ENCODE data around the gene CBX2. TPM values are rescaled to one million over a fixed set of nuclear protein-coding genes. Genes with fewer than 3 reads are reported as not detected.
A peak's percentile ranks its signal among the peaks of the same experiment; 100 is the strongest.

Gene CBX2
- total and polyA plus RNA-seq, 2 of the 4 experiments (the other 2 are of a cell fraction): 2.0 to 3.2 TPM

- in situ Hi-C loops (cut with MboI; ENCODE audit: low sequenced_read_pairs) (no loop called here), dilution Hi-C loops (cut with HindIII; ENCODE audit: low sequenced_read_pairs, unreplicated experiment) (no loop called here), intact Hi-C loops (cut with micrococcal nuclease) (no loop called here)
- peak; percentile 0; the same call in 1 of the 2 replicates for ATAC-seq (ENCODE audit: low read depth)
- no peak overlapping the region for H3K9ac ChIP-seq (ENCODE audit: low read depth, low read length)
- peaks cover 14% of the 10 kb centered on the region for H4K20me1 ChIP-seq (ENCODE audit: insufficient read depth, low read length)
- H3K79me1 ChIP-seq (ENCODE audit: low read depth in 1 of 2, low read length in 2 of 2): peaks cover 8 to 23% of the 10 kb centered on the region in 2 experiments; a peak in 2 of 4 replicates
- WGBS, 2 experiments (ENCODE audit: extremely low coverage in 2 of 2, insufficient read length in 1 of 2): 7% methylated on average over 34 of the region's 89 CpGs; no CpG with 5 or more reads in 1 of the 2 experiments
- no peak overlapping the region for H3K27ac ChIP-seq (ENCODE audit: insufficient read depth, low read length)
- H3K14ac ChIP-seq (replicated peaks; ENCODE audit: low read depth, low read length): no peak overlapping the region
- H3K9me3 ChIP-seq (ENCODE audit: control insufficient read depth, insufficient read depth, low read length): no peaks in the 10 kb centered on the region; the same call in 1 of the 2 replicates
- no peak overlapping the region for H2BK120ac ChIP-seq (ENCODE audit: low read depth, low read length)
- H3K56ac ChIP-seq (ENCODE audit: extremely low read depth, insufficient read depth, low read length): no peak overlapping the region
- 0 out of 2 replicates have a peak overlapping the region, but pooled peaks have one; percentile 8 for H3K4ac ChIP-seq (ENCODE audit: low read depth, low read length)
- peak overlapping the region; percentile 21; the same call in 1 of the 2 replicates for H3K4me2 ChIP-seq (ENCODE audit: low read depth, low read length)
- no peak overlapping the region for H2AK9ac ChIP-seq (replicated peaks; ENCODE audit: low read depth, low read length, poor library complexity)
- no peak overlapping the region for H3K18ac ChIP-seq (ENCODE audit: low read depth, low read length)
- H3K4me3 ChIP-seq (ENCODE audit: insufficient read depth, low read depth, low read length): peak overlapping the region; percentile 44
- peaks cover 14% of the 10 kb centered on the region for H3K4me1 ChIP-seq (ENCODE audit: control insufficient read depth, insufficient read depth, low read length)
- H2BK20ac ChIP-seq (ENCODE audit: low read depth, low read length): no peak overlapping the region
- H2AK5ac ChIP-seq (ENCODE audit: low read depth, low read length): 0 out of 2 replicates have a peak overlapping the region, but pooled peaks have one; percentile 8
- H3K27me3 ChIP-seq (ENCODE audit: control insufficient read depth, insufficient read depth, low read length): peaks cover 51% of the 10 kb centered on the region
- peaks cover 5% of the 10 kb centered on the region; the same call in 1 of the 2 replicates for H3K9me1 ChIP-seq (ENCODE audit: insufficient read depth, low read length)
- H4K8ac ChIP-seq (ENCODE audit: low read depth in 2 of 2, low read length in 2 of 2): no peak overlapping the region
- no peak overlapping the region for H3K23ac ChIP-seq (ENCODE audit: low read depth, low read length)
- H3K36me3 ChIP-seq (ENCODE audit: control insufficient read depth, insufficient read depth, low read length): peaks cover 9% of the 10 kb centered on the region; the same call in 1 of the 2 replicates
- ChIA-PET CTCF (no interaction called here), POLR2A (ENCODE audit: unreplicated experiment) (interaction anchor here (0.6 kb wide), 2 partner anchors 21 to 49 kb away, joined by 7 to 8 read pairs; no protein-coding TSS in a partner anchor)
- no peak overlapping the region for H2BK15ac ChIP-seq (ENCODE audit: low read depth, low read length)
- no peak overlapping the region for H4K5ac ChIP-seq (ENCODE audit: low read depth, low read length)
- H2AFZ ChIP-seq (replicated peaks; ENCODE audit: low read length, poor library complexity): peak overlapping the region; percentile 80
- H4K91ac ChIP-seq (ENCODE audit: insufficient read depth, low read depth, low read length): no peak overlapping the region
- no peak for TF ChIP-seq FOS (IDR thresholded peaks at IDR 0.05; ENCODE audit: low read depth, low read length)
- no peak for TF ChIP-seq ELK1 (IDR thresholded peaks at IDR 0.05; ENCODE audit: borderline replicate concordance, low read depth, low read length)
- DNase-seq: no peak
- BruUV-seq (replicated peaks): no TSS peak
- H2BK5ac ChIP-seq (ENCODE audit: low read depth, low read length, poor library complexity, severe bottlenecking): no peak overlapping the region
Observed at GRCh38 chr17:79797492-79798298, 19.7 kb downstream of the CBX2 start.
